ENCODE data around the gene ZNF862. TPM values are rescaled to one million over a fixed set of nuclear protein-coding genes. Genes with fewer than 3 reads are reported as not detected.

Gene ZNF862
- total RNA-seq, 1 donor from 2014 or later = 27.4 TPM

GRCh38 chr7:149792220-149792595 is 46.0 kb upstream of the ZNF862 start:
- Mint-ChIP-seq H3K4me1 (peaks cover 11% of the 10 kb centered on the region), H3K36me3 (peaks cover 2% of the 10 kb centered on the region), H3K4me3 (no peak overlapping the region), H3K9me3 (no peaks in the 10 kb centered on the region), H3K27ac (no peak overlapping the region), H3K27me3 (ENCODE audit: low read depth) (peaks cover 53% of the 10 kb centered on the region)
- DNase-seq (ENCODE audit: low spot score in 2 of 2, unreplicated experiment in 2 of 2) = no peak
- TF ChIP-seq CTCF (IDR thresholded peaks at IDR 0.05; ENCODE audit: unreplicated experiment) = no peak

DNA sequence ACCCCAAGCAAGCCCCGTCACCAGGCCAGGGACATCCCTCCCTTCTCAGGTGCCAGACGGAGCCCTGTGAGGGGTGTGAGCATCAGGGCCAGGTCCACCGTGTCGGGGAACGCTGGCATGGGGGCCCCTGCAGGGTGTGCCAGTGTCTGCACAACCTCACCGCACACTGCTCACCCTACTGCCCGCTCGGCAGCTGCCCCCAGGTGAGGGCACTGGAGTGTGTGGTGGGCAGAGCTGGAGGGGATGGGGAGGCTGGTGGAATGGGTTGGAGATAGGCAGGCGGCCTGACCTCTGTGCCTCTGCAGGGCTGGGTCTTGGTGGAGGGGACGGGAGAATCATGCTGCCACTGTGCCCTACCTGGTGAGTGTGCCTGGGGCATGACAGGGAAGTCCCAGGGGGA is 44.9 kb upstream of the ZNF862 start:
- Mint-ChIP-seq H3K4me1 (peaks cover 11% of the 10 kb centered on the region), H3K4me3 (no peak overlapping the region), H3K9me3 (no peaks in the 10 kb centered on the region), H3K27me3 (ENCODE audit: low read depth) (peaks cover 43% of the 10 kb centered on the region), H3K27ac (no peak overlapping the region), H3K36me3 (peaks cover 2% of the 10 kb centered on the region)
- DNase-seq (ENCODE audit: low spot score in 2 of 2, unreplicated experiment in 2 of 2) = no peak
- TF ChIP-seq CTCF (IDR thresholded peaks at IDR 0.05; ENCODE audit: unreplicated experiment) = no peak

GRCh38 chr7:149794661-149795060 is 43.5 kb upstream of the ZNF862 start:
- no peak overlapping the region for H3K27ac Mint-ChIP-seq
- H3K4me3 Mint-ChIP-seq = no peak overlapping the region
- no peak for DNase-seq (ENCODE audit: low spot score in 2 of 2, unreplicated experiment in 2 of 2)
- no peak for TF ChIP-seq CTCF (IDR thresholded peaks at IDR 0.05; ENCODE audit: unreplicated experiment)
- H3K27me3 Mint-ChIP-seq (ENCODE audit: low read depth) = peaks cover 29% of the 10 kb centered on the region
- H3K4me1 Mint-ChIP-seq = peaks cover 10% of the 10 kb centered on the region
- H3K9me3 Mint-ChIP-seq = no peaks in the 10 kb centered on the region
- peaks cover 2% of the 10 kb centered on the region for H3K36me3 Mint-ChIP-seq

- Mint-ChIP-seq H3K4me3 (no peak overlapping the region), H3K9me3 (no peaks in the 10 kb centered on the region), H3K4me1 (peaks cover 6% of the 10 kb centered on the region), H3K27ac (no peak overlapping the region), H3K36me3 (peaks cover 4% of the 10 kb centered on the region), H3K27me3 (ENCODE audit: low read depth) (peaks cover 24% of the 10 kb centered on the region)
- no peak for DNase-seq (ENCODE audit: low spot score in 2 of 2, unreplicated experiment in 2 of 2)
- TF ChIP-seq CTCF (IDR thresholded peaks at IDR 0.05; ENCODE audit: unreplicated experiment) = no peak
Measured at GRCh38 chr7:149795126-149795525, 43.0 kb upstream of the ZNF862 start.

- H3K4me3 Mint-ChIP-seq = no peak overlapping the region
- TF ChIP-seq CTCF (IDR thresholded peaks at IDR 0.05; ENCODE audit: unreplicated experiment) = no peak
- peaks cover 5% of the 10 kb centered on the region for H3K4me1 Mint-ChIP-seq
- H3K27ac Mint-ChIP-seq = no peak overlapping the region
- H3K36me3 Mint-ChIP-seq = peaks cover 4% of the 10 kb centered on the region
- no peaks in the 10 kb centered on the region for H3K9me3 Mint-ChIP-seq
- H3K27me3 Mint-ChIP-seq (ENCODE audit: low read depth) = peaks cover 16% of the 10 kb centered on the region
- no peak for DNase-seq (ENCODE audit: low spot score in 2 of 2, unreplicated experiment in 2 of 2)
Measured at GRCh38 chr7:149796287-149796860, 41.8 kb upstream of the ZNF862 start.

- no peak for DNase-seq (ENCODE audit: low spot score in 2 of 2, unreplicated experiment in 2 of 2)
- no peak for TF ChIP-seq CTCF (IDR thresholded peaks at IDR 0.05; ENCODE audit: unreplicated experiment)
- H3K4me3 Mint-ChIP-seq = no peak overlapping the region
- peaks cover 7% of the 10 kb centered on the region for H3K27me3 Mint-ChIP-seq (ENCODE audit: low read depth)
- peaks cover 4% of the 10 kb centered on the region for H3K36me3 Mint-ChIP-seq
- peaks cover 5% of the 10 kb centered on the region for H3K4me1 Mint-ChIP-seq
- no peak overlapping the region for H3K27ac Mint-ChIP-seq
- H3K9me3 Mint-ChIP-seq = no peaks in the 10 kb centered on the region
Measured at GRCh38 chr7:149797771-149798170, 40.4 kb upstream of the ZNF862 start.
